HepG2 (cell line): Measurements from ENCODE around the gene MADCAM1. TPM values are rescaled to one million over a fixed set of nuclear protein-coding genes. Genes with fewer than 3 reads are reported as not detected.
A peak's percentile ranks its signal among the peaks of the same experiment; 100 is the strongest.

Experiments
- ATAC-seq: fragments of 200-7000 bp; cut with Tn5 transposase; 3 replicates; pipeline ENCODE4 v1.9.1; 2020; ENCODE audit warnings: mild to moderate bottlenecking, moderate library complexity
- BruUV-seq: library from RNA; stranded (reverse); fragments of 400-500 nt; replicated peaks from 2 replicates; lab custom pipeline; 2021; lab: Mats Ljungman, UMichigan
- CTCF ChIA-PET: fragments of 300-600 bp; formaldehyde crosslinking; extraction: SDS; loops from one replicate; lab custom pipeline; 2021; ENCODE audit warnings: low total read pairs, inconsistent platforms, low intra/inter-chr PET ratio; lab: Yijun Ruan, JAX
- POLR2A ChIA-PET: fragments of 350-600 bp; sonication (Branson Sonifier 250); formaldehyde crosslinking; loops from one replicate; lab custom pipeline; 2020; ENCODE audit warnings: antibody characterized with exemption, inconsistent platforms; lab: Yijun Ruan, JAX
- DNase-seq: peaks from one replicate; pipeline ENCODE4 v3.0.0-alpha.2; 2015; ENCODE audit warnings: low spot score
- FAIRE-seq: peaks from 3 replicates; lab custom pipeline; 2011; peaks lifted over from hg19 to GRCh38; lab: Jason Lieb, UNC
- H2AFZ ChIP-seq: one replicate; pipeline ENCODE4 v1.6.1; 2011; ENCODE audit warnings: low read length, inconsistent platforms
- H3K27ac ChIP-seq: fragments of 300-600 bp; 3 replicates; pipeline ENCODE4 v1.8.0; 2011; ENCODE audit warnings: mixed run types, mild to moderate bottlenecking, mixed read lengths, low read length, inconsistent platforms; ENCODE audit not compliant: insufficient read depth; ENCODE audit errors: extremely low read length
- H3K27me3 ChIP-seq, 2 experiments: fragments of 200-600 bp in 1 of 2; 2 replicates in 1 of 2; 3 replicates in 1 of 2; pipeline versions ENCODE4 v1.6.0 to v1.8.0; 2011; ENCODE audit warnings: low read length in 2 of 2, mild to moderate bottlenecking in 2 of 2, moderate library complexity in 2 of 2, inconsistent platforms in 1 of 2; ENCODE audit not compliant: insufficient read depth in 2 of 2, control insufficient read depth in 1 of 2
- H3K36me3 ChIP-seq, 2 experiments: fragments of 200-600 bp in 1 of 2; replicated peaks in 1 of 2; 2 replicates in 1 of 2; 3 replicates in 1 of 2; pipeline versions ENCODE4 v1.5.1 to v1.8.0; 2011; ENCODE audit warnings: low read length in 2 of 2, inconsistent platforms in 1 of 2; ENCODE audit not compliant: insufficient read depth in 2 of 2, control insufficient read depth in 1 of 2
- H3K4me1 ChIP-seq: 2 replicates; pipeline ENCODE4 v1.5.1; 2012; ENCODE audit warnings: low read length, inconsistent platforms; ENCODE audit not compliant: insufficient read depth
- H3K4me2 ChIP-seq: 2 replicates; pipeline ENCODE4 v1.6.0; 2011; ENCODE audit warnings: low read depth, low read length, inconsistent platforms
- H3K4me3 ChIP-seq, 3 experiments: fragments of 200-600 bp in 1 of 3; sonication (generic), shearing (Covaris generic) in 1 of 3; replicated peaks in 1 of 3; 2 replicates each; pipeline ENCODE4 v1.5.1; 2011 to 2016; ENCODE audit warnings: low read length in 3 of 3, inconsistent platforms in 2 of 3, low read depth in 2 of 3, mild to moderate bottlenecking in 2 of 3, control low read depth in 1 of 3, mixed read lengths in 1 of 3; ENCODE audit not compliant: insufficient read depth in 1 of 3
- H3K79me2 ChIP-seq: one replicate; pipeline ENCODE4 v1.6.1; 2011; ENCODE audit warnings: low read length, inconsistent platforms; ENCODE audit not compliant: insufficient read depth
- H3K9ac ChIP-seq: 2 replicates; pipeline ENCODE4 v1.6.0; 2011; ENCODE audit warnings: mild to moderate bottlenecking, low read depth, low read length, inconsistent platforms; ENCODE audit not compliant: insufficient read depth
- H3K9me3 ChIP-seq: 2 replicates; pipeline ENCODE4 v1.5.1; 2012; ENCODE audit warnings: mild to moderate bottlenecking, low read length
- H4K20me1 ChIP-seq: 2 replicates; pipeline ENCODE4 v1.6.0; 2011; ENCODE audit warnings: inconsistent platforms, mild to moderate bottlenecking, low read length, moderate library complexity; ENCODE audit not compliant: insufficient read depth
- ETV5 ChIP-seq: IDR thresholded peaks from 2 replicates; pipeline ENCODE4 v1.6.1; 2018; ENCODE audit warnings: missing biosample characterization, missing genetic modification reagents, inconsistent platforms, borderline replicate concordance
- GRHL1 ChIP-seq: sonication (generic); formaldehyde crosslinking; conservative IDR thresholded peaks from 2 replicates; pipeline ENCODE4 v1.8.0; 2022; ENCODE audit warnings: missing genetic modification reagents
- HMGXB3 ChIP-seq: sonication (generic); formaldehyde crosslinking; IDR thresholded peaks from 2 replicates; pipeline ENCODE4 v1.4.0; 2020; ENCODE audit warnings: missing genetic modification reagents, borderline replicate concordance
- JUND ChIP-seq: sonication (generic); formaldehyde crosslinking; IDR thresholded peaks from 2 replicates; pipeline ENCODE4 v1.8.0; 2022; ENCODE audit warnings: mild to moderate bottlenecking, missing genetic modification reagents
- MAFG ChIP-seq: sonication (generic); formaldehyde crosslinking; IDR thresholded peaks from 2 replicates; pipeline ENCODE4 v1.5.1; 2020; ENCODE audit warnings: mild to moderate bottlenecking, missing genetic modification reagents
- NR1H2 ChIP-seq: sonication (generic); formaldehyde crosslinking; IDR thresholded peaks from 2 replicates; pipeline ENCODE4 v1.8.1; 2022; ENCODE audit warnings: low read depth, missing genetic modification reagents, borderline replicate concordance
- ZNF33B ChIP-seq: sonication (generic); formaldehyde crosslinking; IDR thresholded peaks from 2 replicates; pipeline ENCODE4 v1.5.1; 2020; ENCODE audit warnings: mild to moderate bottlenecking, missing genetic modification reagents
- ZNF503 ChIP-seq: sonication (generic); formaldehyde crosslinking; IDR thresholded peaks from 2 replicates; pipeline ENCODE4 v1.4.0; 2020; ENCODE audit warnings: missing genetic modification reagents
- ZNF550 ChIP-seq: sonication (generic); formaldehyde crosslinking; IDR thresholded peaks from 2 replicates; pipeline ENCODE4 v1.4.0; 2020; ENCODE audit warnings: mild to moderate bottlenecking, missing genetic modification reagents, borderline replicate concordance
- ZNF75D ChIP-seq: sonication (generic); formaldehyde crosslinking; IDR thresholded peaks from 2 replicates; pipeline ENCODE4 v1.8.1; 2023; ENCODE audit warnings: missing genetic modification reagents, mild to moderate bottlenecking, borderline replicate concordance
- WGBS: methylation state at CpG from one replicate; pipeline ENCODE4 v1.1.6; 2017; ENCODE audit warnings: low lambda C conversion rate; 5-methylcytosine and 5-hydroxymethylcytosine counted together
- in situ Hi-C: cut with HindIII; loops from 2 replicates; pipeline ENCODE4 v1.10.0; 2017; ENCODE audit warnings: low pct_unique_long_range_greater_than_20kb; ENCODE audit not compliant: extremely low pct_ligation_motif_present
- intact Hi-C: fragments of 100-400 bp; cut with micrococcal nuclease; formaldehyde crosslinking; loops from one replicate; pipeline ENCODE4 v1.10.0; 2022; ENCODE audit not compliant: unreplicated experiment
- polyA plus RNA-seq, 8 experiments: library from polyadenylated mRNA; depleted of rRNA in 3 of 8; stranded (reverse) in 7 of 8; unstranded in 1 of 8; fragments of >200 nt; fragmentation: Illumina TruSeq in 4 of 8; extraction: Trizol in 4 of 8; gene quantifications; 2 replicates each; pipeline versions ENCODE4 v1.2.1 to v1.2.3, GENCODE V29; 2011 to 2016; ENCODE audit warnings: low read depth in 4 of 8, missing spikeins in 1 of 8, mixed read lengths in 1 of 8; ENCODE audit not compliant: insufficient read depth in 1 of 8
- total RNA-seq, 5 experiments: library from RNA; depleted of rRNA; stranded (reverse); fragments of >200 nt; fragmentation: Illumina TruSeq; extraction: Trizol; gene quantifications; 2 replicates each; pipeline ENCODE4 v1.2.3, GENCODE V29; 2016; ENCODE audit warnings: low read depth in 1 of 5

The MADCAM1 gene
- total and polyA plus RNA-seq, 2 of the 13 experiments (the other 11 are each of a cell fraction or from before 2014, with no cell fraction given): 0.29 to 0.33 TPM

GRCh38 chr19:524062-524674, 27.9 kb downstream of the MADCAM1 start (continued):
- 0 out of 2 replicates have a peak, but pooled peaks have one; percentile 85 for TF ChIP-seq ZNF550 (CRISPR knock-in tag)

GRCh38 chr19:525029-525428, 28.7 kb downstream of the MADCAM1 start:
- Histone ChIP-seq H2AFZ (no peak overlapping the region), H3K79me2 (no peaks in the 10 kb centered on the region), H3K27ac (peak overlapping the region; percentile 51), H4K20me1 (no peaks in the 10 kb centered on the region), H3K36me3 (no peaks in the 10 kb centered on the region), H3K4me1 (peaks cover 66% of the 10 kb centered on the region), H3K9me3 (no peaks in the 10 kb centered on the region), H3K4me3 (no peak overlapping the region), H3K4me2 (no peak overlapping the region), H3K27me3 (no peaks in the 10 kb centered on the region), H3K9ac (no peak overlapping the region)
- WGBS: 91% methylated on average over 12 of the region's 18 CpGs
- intact Hi-C loops: no loop called here
- DNase-seq: no peak
- CTCF ChIA-PET: no interaction called here
- no peak for FAIRE-seq
- in situ Hi-C loops: no loop called here
- POLR2A ChIA-PET: interaction anchor here (1.3 to 1.6 kb wide), 4 partner anchors 12 to 107 kb away, joined by 5 to 15 read pairs (median 12); no protein-coding TSS in a partner anchor
- no peak for ATAC-seq
- BruUV-seq: no TSS peak
- no peak for TF ChIP-seq ZNF33B (CRISPR knock-in tag)
- TF ChIP-seq ETV5 (CRISPR knock-in tag): no peak
- no peak for TF ChIP-seq GRHL1 (CRISPR knock-in tag)
- TF ChIP-seq MAFG: no peak
- TF ChIP-seq HMGXB3: no peak
- no peak for TF ChIP-seq NR1H2 (CRISPR knock-in tag)
- no peak for TF ChIP-seq JUND (CRISPR knock-in tag)
- TF ChIP-seq ZNF503 (CRISPR knock-in tag): no peak
- no peak for TF ChIP-seq ZNF75D (CRISPR knock-in tag)
